NK-92 treated with Interleukin-12 subunit alpha and Interleukin-12 subunit beta, amount 100 ng/mL, for 24 hours (cell line): ENCODE measurements around the gene HIC2.
"Not testable (repeated sequence)": the region's sequence is repeated elsewhere in the genome, so short reads cannot be mapped to it uniquely, and the experiment has no call there.

Source experiments
- DNase-seq: peaks from one replicate; lab custom pipeline; 2025; lab: John Stamatoyannopoulos, UW

HIC2 gene, protein sequence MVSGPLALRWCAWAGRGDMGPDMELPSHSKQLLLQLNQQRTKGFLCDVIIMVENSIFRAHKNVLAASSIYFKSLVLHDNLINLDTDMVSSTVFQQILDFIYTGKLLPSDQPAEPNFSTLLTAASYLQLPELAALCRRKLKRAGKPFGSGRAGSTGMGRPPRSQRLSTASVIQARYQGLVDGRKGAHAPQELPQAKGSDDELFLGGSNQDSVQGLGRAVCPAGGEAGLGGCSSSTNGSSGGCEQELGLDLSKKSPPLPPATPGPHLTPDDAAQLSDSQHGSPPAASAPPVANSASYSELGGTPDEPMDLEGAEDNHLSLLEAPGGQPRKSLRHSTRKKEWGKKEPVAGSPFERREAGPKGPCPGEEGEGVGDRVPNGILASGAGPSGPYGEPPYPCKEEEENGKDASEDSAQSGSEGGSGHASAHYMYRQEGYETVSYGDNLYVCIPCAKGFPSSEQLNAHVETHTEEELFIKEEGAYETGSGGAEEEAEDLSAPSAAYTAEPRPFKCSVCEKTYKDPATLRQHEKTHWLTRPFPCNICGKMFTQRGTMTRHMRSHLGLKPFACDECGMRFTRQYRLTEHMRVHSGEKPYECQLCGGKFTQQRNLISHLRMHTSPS

GRCh38 chr22:21417227-21417746, at the start of gene HIC2:
Gene HIC2 (plus strand): TSS chr22:21417371. CDS start chr22:21442832, 25,461 bp downstream.
- DNase-seq = not testable (repeated sequence)

- DNase-seq = not testable (repeated sequence)
These were observed 48.4 kb upstream of the HIC2 start for GRCh38 chr22:21368603-21369310.

DNA sequence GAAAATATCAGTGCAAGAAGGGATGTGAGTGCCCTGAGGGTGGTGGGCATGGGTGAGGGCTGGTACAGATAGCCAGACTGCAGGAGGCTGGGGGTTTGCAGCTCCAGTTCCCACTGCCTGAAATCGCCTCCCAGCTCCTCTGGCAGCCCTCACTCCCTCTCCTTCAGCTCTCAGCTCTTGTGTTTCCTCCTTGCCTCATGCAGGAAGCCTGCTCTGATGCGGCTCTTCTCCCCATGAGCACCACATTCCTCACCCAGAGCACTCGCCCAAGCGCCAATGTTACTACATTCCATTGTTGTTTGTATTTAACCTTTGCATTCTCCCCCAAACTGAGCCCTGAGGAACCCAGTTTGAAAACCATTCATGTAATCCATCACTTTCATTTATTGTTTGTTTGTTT, 41.3 kb upstream of the HIC2 start:
- DNase-seq = not testable (repeated sequence)

- not testable (repeated sequence) for DNase-seq
These were observed 33.3 kb upstream of the HIC2 start, which contains the start of gene RIMBP3B for GRCh38 chr22:21383701-21384467. Gene RIMBP3B (plus strand): TSS chr22:21383751. CDS start chr22:21383859, 108 bp downstream.

DNA sequence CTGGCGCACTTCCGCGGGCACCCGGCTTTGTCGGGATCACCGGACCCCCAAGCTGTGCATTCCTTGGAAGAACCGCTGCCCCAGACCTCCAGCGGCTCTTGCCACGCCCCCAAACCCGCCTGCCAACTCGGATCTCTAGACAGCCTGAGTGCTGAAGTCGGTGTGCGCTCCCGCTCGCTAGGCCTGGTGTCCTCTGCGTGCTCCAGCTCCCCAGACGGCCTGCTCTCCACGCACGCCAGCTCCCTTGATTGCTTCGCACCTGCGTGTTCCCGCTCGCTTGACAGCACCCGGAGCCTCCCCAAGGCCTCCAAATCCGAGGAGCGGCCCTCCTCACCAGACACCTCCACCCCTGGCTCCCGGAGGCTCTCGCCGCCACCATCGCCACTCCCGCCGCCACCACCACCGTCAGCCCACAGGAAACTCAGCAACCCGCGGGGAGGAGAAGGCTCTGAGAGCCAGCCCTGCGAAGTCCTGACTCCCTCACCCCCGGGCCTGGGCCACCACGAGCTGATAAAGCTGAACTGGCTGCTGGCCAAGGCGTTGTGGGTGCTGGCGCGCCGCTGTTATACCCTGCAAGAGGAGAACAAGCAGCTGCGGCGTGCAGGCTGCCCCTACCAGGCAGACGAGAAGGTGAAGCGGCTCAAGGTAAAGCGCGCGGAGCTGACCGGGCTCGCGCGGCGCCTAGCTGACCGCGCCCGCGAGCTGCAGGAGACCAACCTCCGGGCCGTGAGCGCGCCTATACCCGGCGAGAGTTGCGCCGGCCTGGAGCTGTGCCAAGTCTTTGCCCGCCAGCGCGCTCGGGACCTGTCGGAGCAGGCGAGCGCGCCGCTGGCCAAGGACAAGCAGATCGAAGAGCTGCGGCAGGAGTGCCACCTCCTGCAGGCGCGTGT, 32.5 kb upstream of the HIC2 start:
- not testable (repeated sequence) for DNase-seq

- DNase-seq = not testable (repeated sequence)
These were observed 27.7 kb upstream of the HIC2 start for GRCh38 chr22:21389480-21389879.

- not testable (repeated sequence) for DNase-seq
These were observed 27.2 kb upstream of the HIC2 start for GRCh38 chr22:21390013-21390412.

- DNase-seq = not testable (repeated sequence)
These were observed 22.6 kb upstream of the HIC2 start for GRCh38 chr22:21394613-21395012.

DNA sequence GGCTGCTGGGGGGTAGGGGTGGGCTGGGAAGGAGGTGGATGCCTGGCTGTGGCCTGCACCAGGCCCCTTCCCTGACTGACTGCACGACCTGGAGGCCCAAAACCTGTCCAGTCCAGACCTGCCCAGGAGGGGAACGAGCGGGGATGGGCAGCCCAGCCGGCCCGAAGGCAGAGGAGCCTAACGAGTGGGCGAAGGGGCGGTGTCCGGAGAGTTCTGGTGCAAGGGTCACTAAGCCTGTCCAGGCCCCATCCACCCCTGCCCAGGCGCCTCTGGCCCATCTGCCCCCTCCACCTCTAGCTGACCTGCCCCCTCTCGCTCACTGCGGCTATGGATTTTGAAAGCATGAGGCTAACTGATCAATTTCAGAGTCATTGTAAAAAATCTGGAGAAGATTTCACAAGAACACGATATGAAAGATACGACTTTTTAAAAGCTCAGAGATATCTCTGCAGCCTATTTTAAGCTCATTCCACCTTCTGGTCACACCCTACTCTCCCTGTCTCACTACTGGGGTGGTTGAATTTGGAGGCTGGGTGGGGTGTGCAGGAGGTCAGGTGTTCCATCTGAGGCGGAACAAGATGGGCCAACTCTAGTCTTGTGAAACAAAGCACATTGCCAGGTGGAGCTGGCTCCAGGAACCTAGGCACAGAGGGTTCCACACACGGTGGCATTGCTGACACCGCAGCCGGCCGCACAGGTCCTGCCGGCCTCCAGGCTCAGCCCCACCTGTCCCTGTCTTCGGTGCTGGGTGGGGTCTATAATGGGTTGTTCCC, 15.8 kb upstream of the HIC2 start:
- not testable (repeated sequence) for DNase-seq

- not testable (repeated sequence) for DNase-seq
These were observed 14.3 kb upstream of the HIC2 start for GRCh38 chr22:21402763-21403314.

DNA sequence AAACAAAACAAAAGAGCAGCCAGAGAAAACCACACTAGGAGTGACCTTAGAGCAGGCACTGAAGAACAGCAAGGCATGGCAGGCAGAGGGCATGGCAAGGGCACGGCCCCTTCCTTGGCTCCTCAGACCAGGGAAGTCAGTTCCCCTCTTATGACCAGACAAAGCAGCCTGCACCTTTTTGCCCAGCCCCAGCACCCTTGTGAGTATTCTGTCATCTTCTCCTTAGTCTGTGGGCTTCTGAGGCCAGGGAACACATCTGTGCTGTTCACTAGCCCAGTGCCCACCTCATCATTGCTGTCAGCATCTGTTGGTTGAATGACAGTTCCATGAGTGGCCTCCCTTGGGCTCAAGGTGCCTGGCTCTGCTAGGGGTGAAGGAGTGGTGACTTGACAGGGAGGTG, 10.0 kb upstream of the HIC2 start:
- not testable (repeated sequence) for DNase-seq

GRCh38 chr22:21407792-21408191, 9.4 kb upstream of the HIC2 start:
- DNase-seq = not testable (repeated sequence)

DNA sequence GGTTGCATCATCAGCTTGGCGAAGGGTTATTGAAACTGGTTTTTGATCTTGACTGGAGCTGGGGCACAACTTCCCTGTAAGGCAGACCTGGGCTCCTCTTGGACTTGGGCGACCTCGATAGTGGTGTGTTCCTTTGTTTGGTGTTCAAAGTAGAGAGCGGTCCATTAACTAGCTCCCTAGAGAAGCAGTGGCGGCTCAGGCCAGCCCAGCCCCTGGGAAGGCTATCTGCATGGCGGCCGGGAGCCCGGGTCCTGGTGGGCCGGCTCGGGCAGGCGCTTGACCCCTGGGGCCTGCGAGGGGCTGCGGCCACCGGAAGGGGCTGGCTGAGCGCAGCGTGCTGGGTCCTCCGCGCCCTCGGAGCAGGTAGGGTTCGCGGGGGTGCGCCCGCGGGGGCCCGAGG, 796 bp upstream of the HIC2 start:
- DNase-seq = not testable (repeated sequence)

- not testable (repeated sequence) for DNase-seq
These were observed 682 bp downstream of the HIC2 start for GRCh38 chr22:21417853-21418252.

DNA sequence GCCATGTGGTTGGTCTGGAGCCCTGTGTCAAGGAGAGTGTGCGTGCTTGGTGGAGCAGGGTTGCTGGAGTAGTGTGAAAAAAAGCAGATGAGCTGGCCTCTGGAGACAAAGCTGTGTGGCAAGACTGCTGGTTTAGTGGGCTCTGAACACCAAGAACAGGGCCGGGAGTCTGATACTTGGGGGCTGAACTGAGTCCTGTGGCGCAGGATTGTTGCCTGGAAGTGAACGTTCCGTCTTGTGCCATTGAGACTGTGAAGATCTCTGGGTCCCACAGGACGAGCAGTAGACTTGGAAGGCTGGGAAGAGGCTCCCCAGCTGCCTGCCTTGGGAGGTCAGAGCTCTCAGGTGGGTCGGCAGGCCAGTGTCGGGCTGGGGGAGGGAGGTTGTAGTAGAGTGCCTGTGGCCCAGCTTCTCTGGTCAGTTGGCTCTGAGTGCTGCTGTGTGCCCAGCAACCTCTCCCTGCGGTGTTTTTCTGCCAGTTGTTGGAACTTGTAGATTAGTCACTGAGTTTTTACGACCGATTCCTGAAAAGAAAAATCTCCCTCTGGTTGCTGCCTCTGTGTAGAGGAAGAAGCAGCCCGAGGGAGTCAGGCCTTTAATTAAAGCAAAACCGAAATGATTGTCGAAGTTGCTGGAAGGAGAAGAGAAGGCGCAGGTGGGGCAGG, 1.9 kb downstream of the HIC2 start:
- DNase-seq = not testable (repeated sequence)

GRCh38 chr22:21420180-21420763, 3.1 kb downstream of the HIC2 start:
- not testable (repeated sequence) for DNase-seq

GRCh38 chr22:21424084-21424709, 7.0 kb downstream of the HIC2 start:
- not testable (repeated sequence) for DNase-seq
